Tibial artery (tissue), 4 donors: ENCODE measurements around the gene SSR4.

Source experiments
- DNase-seq, 2 donors: peaks; one replicate each; pipeline ENCODE4 v3.0.0-alpha.2; 2019
- H3K27ac ChIP-seq, 2 donors: fragments of 200-600 bp; sonication (generic) in 1 of 2; 1 replicate in 1 of 2; 2 replicates in 1 of 2; pipeline ENCODE4 v1.5.1; 2018 to 2019; ENCODE audit warnings: mild to moderate bottlenecking in 1 of 2
- H3K27me3 ChIP-seq, 2 donors: fragments of 200-600 bp; sonication (generic) in 1 of 2; one replicate each; pipeline versions ENCODE4 v1.5.1 to v1.6.0; 2016 to 2019
- H3K36me3 ChIP-seq, 3 donors: fragments of 200-600 bp; sonication (generic) in 2 of 3; one replicate each; pipeline ENCODE4 v1.5.1; 2016 to 2019; ENCODE audit warnings: mild to moderate bottlenecking in 2 of 3
- H3K4me1 ChIP-seq, 4 donors: fragments of 200-600 bp; sonication (generic) in 2 of 4; 1 replicate in 3 of 4; 2 replicates in 1 of 4; pipeline ENCODE4 v1.5.1; 2016 to 2019
- H3K4me3 ChIP-seq, 2 donors: fragments of 200-600 bp; sonication (generic) in 1 of 2; 1 replicate in 1 of 2; 2 replicates in 1 of 2; pipeline ENCODE4 v1.5.1; 2018 to 2019; ENCODE audit warnings: mild to moderate bottlenecking in 2 of 2
- H3K9me3 ChIP-seq, 3 donors: fragments of 200-600 bp; sonication (generic) in 1 of 3; one replicate each; pipeline ENCODE4 v1.5.1; 2016 to 2019
- CTCF ChIP-seq, 2 experiments: fragments of 200-600 bp in 1 of 2; fragments of 450-650 bp in 1 of 2; IDR thresholded peaks; one replicate each; pipeline ENCODE4 v1.5.1; 2017 to 2019; ENCODE audit warnings: antibody characterized with exemption in 2 of 2, mild to moderate bottlenecking in 1 of 2, moderate library complexity in 1 of 2
- intact Hi-C: fragments of 100-400 bp; cut with DNase I; formaldehyde crosslinking; loops from one replicate; pipeline ENCODE4 v1.15.0; 2023; ENCODE audit warnings: low total_unique reads

Gene SSR4

GRCh38 chrX:153778181-153778580 lies 16.3 kb upstream of the SSR4 start:
- Histone ChIP-seq H3K4me1 (peaks cover 0 to 24% (median 14%) of the 10 kb centered on the region in 4 donors), H3K27ac (no peak overlapping the region), H3K27me3 (no peaks in the 10 kb centered on the region), H3K36me3 (peaks cover 0 to 27% (median 0%) of the 10 kb centered on the region in 3 donors), H3K4me3 (no peak overlapping the region), H3K9me3 (no peaks in the 10 kb centered on the region)
- no peak for DNase-seq
- intact Hi-C loops = no loop called here
- no peak for TF ChIP-seq CTCF (IDR thresholded peaks at IDR 0.05)

GRCh38 chrX:153778684-153779101 lies 15.8 kb upstream of the SSR4 start:
- peaks cover 0 to 24% (median 14%) of the 10 kb centered on the region in 4 donors for H3K4me1 ChIP-seq
- H3K9me3 ChIP-seq = no peaks in the 10 kb centered on the region
- no peak overlapping the region for H3K4me3 ChIP-seq
- no peak for DNase-seq
- no peaks in the 10 kb centered on the region for H3K27me3 ChIP-seq
- TF ChIP-seq CTCF (IDR thresholded peaks at IDR 0.05) = no peak
- H3K27ac ChIP-seq = no peak overlapping the region
- intact Hi-C loops = no loop called here
- peaks cover 0 to 22% (median 0%) of the 10 kb centered on the region in 3 donors for H3K36me3 ChIP-seq

- intact Hi-C loops = no loop called here
- Histone ChIP-seq H3K36me3 (peaks cover 0 to 18% (median 5%) of the 10 kb centered on the region in 3 donors), H3K4me1 (peaks cover 0 to 24% (median 14%) of the 10 kb centered on the region in 4 donors), H3K27ac (peak overlapping the region; percentile 78 to 81), H3K27me3 (no peaks in the 10 kb centered on the region), H3K4me3 (peak overlapping the region; percentile 36 to 43), H3K9me3 (no peaks in the 10 kb centered on the region)
- DNase-seq = no peak
- no peak for TF ChIP-seq CTCF (IDR thresholded peaks at IDR 0.05)
These were observed 14.4 kb upstream of the SSR4 start for GRCh38 chrX:153779891-153780677.

GRCh38 chrX:153780678-153781427 lies 13.6 kb upstream of the SSR4 start, which contains the start of gene SRPK3:
TSS of gene SRPK3 (plus strand) at chrX:153781041. CDS start at chrX:153781087, 46 bp downstream.
- H3K4me3 ChIP-seq = peak within 1 kb of the TSS; percentile 36 to 43
- H3K27me3 ChIP-seq = no peaks in the 10 kb centered on the region
- no peaks in the 10 kb centered on the region for H3K9me3 ChIP-seq
- DNase-seq = peak in 1 of 2 donors; percentile 71
- H3K4me1 ChIP-seq = peaks cover 0 to 24% (median 14%) of the 10 kb centered on the region in 4 donors
- no peak for TF ChIP-seq CTCF (IDR thresholded peaks at IDR 0.05)
- H3K27ac ChIP-seq = peak within 1 kb of the TSS; percentile 78 to 81
- H3K36me3 ChIP-seq = peaks cover 0 to 20% (median 13%) of the 10 kb centered on the region in 3 donors
- intact Hi-C loops = no loop called here

- Histone ChIP-seq H3K27ac (peak overlapping the region; percentile 78 to 81), H3K4me3 (peak overlapping the region; percentile 36 to 43), H3K27me3 (no peaks in the 10 kb centered on the region), H3K36me3 (peaks cover 0 to 24% (median 18%) of the 10 kb centered on the region in 3 donors), H3K4me1 (peaks cover 0 to 24% (median 14%) of the 10 kb centered on the region in 4 donors), H3K9me3 (no peaks in the 10 kb centered on the region)
- intact Hi-C loops = no loop called here
- DNase-seq = no peak
- no peak for TF ChIP-seq CTCF (IDR thresholded peaks at IDR 0.05)
These were observed 12.9 kb upstream of the SSR4 start for GRCh38 chrX:153781428-153782047.
